NCI-H2196 treated with DMSO at 0.1 percent for 48 hours (cell line): Measurements from ENCODE around the gene TRAPPC3.

ENCODE experiments used
- DNase-seq: peaks from one replicate; lab custom pipeline; 2025; ENCODE audit not compliant: unreplicated experiment; lab: John Stamatoyannopoulos, UW

TRAPPC3 gene

GRCh38 chr1:36100376-36100775, 48.9 kb downstream of the TRAPPC3 start:
- no peak for DNase-seq

- peak; percentile 20 for DNase-seq
Measured at GRCh38 chr1:36099681-36100341, 49.5 kb downstream of the TRAPPC3 start.

- DNase-seq: no peak
Measured at GRCh38 chr1:36098650-36099365, 50.5 kb downstream of the TRAPPC3 start.

DNA sequence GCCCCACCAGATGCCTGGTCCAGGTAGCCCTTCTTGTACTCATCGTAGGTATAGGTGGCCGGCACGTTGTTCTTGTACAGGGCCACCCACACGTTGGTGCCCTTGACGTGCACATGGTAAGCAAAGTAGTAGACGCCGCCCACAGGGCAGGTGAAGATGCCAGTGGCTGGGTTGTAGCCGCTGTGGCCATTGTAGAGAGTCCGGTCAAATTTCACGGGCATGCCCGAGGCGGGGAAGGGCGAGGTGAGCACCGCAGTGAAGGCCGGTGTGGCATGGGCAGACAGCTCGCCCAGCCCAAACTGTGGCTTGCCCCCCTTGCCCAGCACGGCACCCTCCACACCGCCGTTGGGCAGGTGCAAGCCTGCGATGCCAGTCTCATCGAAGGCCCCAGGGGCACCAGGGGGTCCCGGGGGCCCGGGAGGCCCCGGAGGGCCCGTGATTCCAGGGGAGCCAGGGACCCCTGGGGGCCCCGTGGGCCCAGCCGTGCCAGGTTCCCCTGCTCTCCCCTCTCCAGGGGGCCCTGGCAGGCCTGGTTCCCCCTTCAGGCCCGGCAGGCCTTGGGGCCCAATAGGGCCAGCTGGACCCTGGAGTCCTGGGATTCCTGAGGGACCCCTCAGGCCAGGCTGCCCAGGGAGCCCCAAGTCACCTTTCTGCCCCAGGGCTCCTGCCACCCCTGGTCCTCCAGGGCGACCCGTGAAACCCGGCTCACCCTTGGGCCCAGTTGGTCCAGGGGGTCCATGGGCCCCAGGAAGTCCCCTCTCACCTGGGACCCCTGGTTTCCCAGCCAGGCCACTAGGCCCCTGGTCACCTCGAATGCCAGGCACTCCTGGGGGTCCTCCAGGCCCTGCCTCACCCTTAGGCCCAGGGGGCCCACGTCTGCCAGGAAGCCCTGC, 51.3 kb downstream of the TRAPPC3 start:
- DNase-seq: no peak

GRCh38 chr1:36096500-36097432, 52.5 kb downstream of the TRAPPC3 start:
- no peak for DNase-seq

GRCh38 chr1:36095760-36096405, 53.4 kb downstream of the TRAPPC3 start:
- no peak for DNase-seq

GRCh38 chr1:36094621-36095061, 54.6 kb downstream of the TRAPPC3 start:
- no peak for DNase-seq

DNA sequence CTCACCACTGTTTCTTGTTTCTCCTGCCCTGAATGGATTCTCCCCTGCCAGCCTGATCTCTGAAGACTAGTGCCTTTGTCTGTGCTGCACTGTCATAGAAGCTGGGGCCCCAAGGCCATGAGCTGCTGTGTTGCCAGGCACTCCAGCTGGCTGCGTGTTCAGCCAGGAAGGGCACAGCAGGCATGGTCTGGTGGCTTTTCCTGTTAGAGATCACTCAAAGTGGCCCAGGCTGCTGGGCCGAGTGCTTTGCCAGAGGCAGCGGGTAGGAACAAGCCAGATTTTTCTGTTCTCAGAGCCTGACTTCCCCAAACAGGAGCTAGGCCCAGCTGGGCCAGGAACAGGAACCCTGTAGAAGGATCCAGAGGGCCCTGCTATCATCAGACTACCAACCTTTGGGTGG, 55.4 kb downstream of the TRAPPC3 start:
- DNase-seq: no peak

- no peak for DNase-seq
Measured at GRCh38 chr1:36093226-36093625, 56.1 kb downstream of the TRAPPC3 start.

- no peak for DNase-seq
Measured at GRCh38 chr1:36092798-36093185, 56.5 kb downstream of the TRAPPC3 start.

DNA sequence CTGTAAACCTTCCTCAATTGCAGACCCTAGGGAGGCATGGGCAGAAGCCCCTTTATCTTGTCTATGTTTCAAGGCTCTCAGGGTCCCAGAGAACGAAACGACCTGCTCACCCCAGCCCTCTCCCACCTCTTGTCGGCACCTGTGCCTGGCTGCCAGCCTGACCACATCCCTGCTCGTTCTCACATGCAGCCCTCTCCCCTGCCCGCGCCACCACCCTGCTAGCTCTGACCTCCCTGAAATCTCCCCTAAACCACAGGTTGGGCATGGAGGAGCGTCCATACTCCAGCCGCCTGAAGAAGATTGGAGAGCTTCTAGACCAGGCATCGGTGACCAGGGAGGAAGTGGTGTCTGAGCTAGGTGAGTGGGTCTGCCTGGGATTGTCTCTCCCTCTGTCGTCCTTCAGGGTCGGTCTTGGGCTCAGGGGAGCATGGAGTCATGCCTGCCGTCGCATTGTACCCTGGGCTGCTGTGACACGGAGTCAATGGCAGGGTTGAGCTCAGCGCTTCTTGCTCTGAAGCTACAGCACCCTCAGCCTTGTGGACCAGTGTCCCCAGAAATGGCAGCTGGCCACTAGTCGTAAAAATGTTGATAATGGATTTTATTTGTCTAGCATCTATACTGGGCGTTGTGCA, 57.0 kb downstream of the TRAPPC3 start:
- DNase-seq: no peak

- no peak for DNase-seq
Measured at GRCh38 chr1:36091698-36092097, 57.6 kb downstream of the TRAPPC3 start.

GRCh38 chr1:36091141-36091540, 58.1 kb downstream of the TRAPPC3 start:
- no peak for DNase-seq

- DNase-seq: no peak
Measured at GRCh38 chr1:36089393-36090121, 59.7 kb downstream of the TRAPPC3 start.

GRCh38 chr1:36088577-36089392, 60.5 kb downstream of the TRAPPC3 start, which contains the start of gene ADPRS:
Gene ADPRS (plus strand): TSS chr1:36088892. CDS start chr1:36088905, 13 bp downstream.
- peak; percentile 80 for DNase-seq

GRCh38 chr1:36088265-36088576, 61.1 kb downstream of the TRAPPC3 start:
- DNase-seq: no peak

DNA sequence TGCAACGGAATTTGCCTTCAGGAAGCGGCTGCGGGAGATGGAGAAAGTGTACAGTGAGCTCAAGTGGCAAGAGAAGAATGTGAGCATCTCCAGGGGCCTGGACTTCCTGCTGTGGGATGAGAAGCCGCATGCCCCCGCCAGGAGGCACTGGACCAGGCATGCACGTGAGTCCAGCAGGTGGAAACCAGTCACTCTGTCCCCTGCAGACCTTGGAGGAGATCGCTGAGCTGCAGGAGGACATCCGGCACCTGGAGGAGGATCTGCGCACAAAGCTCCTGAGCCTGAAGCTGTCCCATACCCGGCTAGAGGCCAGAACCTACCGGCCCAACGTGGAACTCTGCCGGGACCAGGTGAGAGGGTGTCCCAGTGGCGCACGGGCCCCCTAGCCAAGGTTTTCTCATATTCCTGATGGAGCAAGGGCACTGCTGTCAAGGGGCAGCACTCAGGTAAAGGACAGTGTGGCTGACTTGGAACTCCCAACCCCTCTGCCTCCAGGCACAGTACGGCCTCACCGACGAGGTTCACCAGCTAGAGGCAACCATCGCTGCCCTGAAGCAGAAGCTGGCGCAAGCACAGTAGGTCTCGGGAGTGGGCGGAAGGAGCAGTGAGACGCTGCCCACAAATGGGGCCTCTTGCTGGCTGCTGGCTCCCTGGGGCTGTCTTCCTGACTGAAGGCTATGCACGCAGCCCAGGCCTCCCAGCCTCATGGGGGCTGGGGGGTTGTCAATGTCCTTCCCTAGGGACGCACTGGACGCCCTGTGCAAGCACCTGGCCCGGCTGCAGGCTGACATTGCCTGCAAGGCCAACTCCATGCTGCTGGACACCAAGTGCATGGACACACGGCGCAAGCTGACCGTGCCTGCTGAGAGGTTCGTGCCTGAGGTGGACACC, 61.8 kb downstream of the TRAPPC3 start:
- DNase-seq: no peak
